Measurements from ENCODE around the gene DENND1C.

The DENND1C gene

GRCh38 chr19:6421075-6422014 lies 60.2 kb downstream of the DENND1C start:
- no peak for DNase-seq

- no peak for DNase-seq
Observed at GRCh38 chr19:6418562-6418932, 63.0 kb downstream of the DENND1C start.

- DNase-seq = no peak
Observed at GRCh38 chr19:6417713-6418561, 63.6 kb downstream of the DENND1C start.

Data from NCI-H2081 (cell line).